ENCODE data around the gene SEC24D.

SEC24D gene

DNA sequence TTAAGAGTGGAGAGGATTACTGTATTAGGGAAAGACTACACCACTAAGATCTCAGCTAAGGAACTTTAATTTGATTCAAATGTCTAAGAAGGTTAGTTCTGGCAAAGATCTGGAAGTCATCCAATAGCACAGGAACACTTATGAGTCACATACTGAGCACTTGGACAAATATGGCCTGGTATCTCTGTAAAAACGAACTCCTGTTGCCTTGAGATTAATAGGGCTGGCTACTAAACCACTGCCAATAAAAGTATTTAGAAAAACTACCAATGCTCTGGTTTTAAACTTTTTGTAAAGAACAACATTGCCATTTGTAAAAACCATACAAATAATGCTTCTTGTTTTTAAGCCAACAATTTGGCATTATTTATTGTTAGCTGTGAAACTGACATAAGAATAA, 70.5 kb downstream of the SEC24D start:
- POLR2A ChIA-PET: no interaction called here
- peak in 2 of 3 donors; percentile 16 to 31 for DNase-seq
- Histone ChIP-seq H3K36me3 (ENCODE audit: control insufficient read depth in 4 of 4, insufficient read depth in 4 of 4, low read length in 3 of 4) (peaks cover 10 to 24% (median 17%) of the 10 kb centered on the region in 4 experiments), H3K9me3 (ENCODE audit: control extremely low read depth in 1 of 5, control insufficient read depth in 4 of 5, insufficient read depth in 2 of 5, low read depth in 1 of 5, low read length in 4 of 5) (no peaks in the 10 kb centered on the region), H3K4me3 (ENCODE audit: control insufficient read depth in 1 of 7, extremely low read depth in 1 of 7, insufficient read depth in 4 of 7, low read depth in 2 of 7, low read length in 6 of 7) (no peak overlapping the region), H3K4me1 (ENCODE audit: control extremely low read depth in 1 of 4, control insufficient read depth in 4 of 4, insufficient read depth in 4 of 4, low read length in 3 of 4) (no peaks in the 10 kb centered on the region), H3K27ac (ENCODE audit: insufficient read depth in 1 of 2, low read depth in 1 of 2, low read length in 2 of 2, poor library complexity in 1 of 2, severe bottlenecking in 2 of 2) (no peak overlapping the region), H3K27me3 (replicated peaks in 2 of 5; ENCODE audit: control insufficient read depth in 4 of 5, insufficient read depth in 5 of 5, low read length in 4 of 5) (no peaks in the 10 kb centered on the region)
- WGBS (ENCODE audit: insufficient coverage): no CpG with 5 or more reads among the region's 1 CpG
- CTCF ChIA-PET: interaction anchor here (0.9 kb wide), 1 partner anchor 99 kb away, joined by 4 read pairs; no protein-coding TSS in a partner anchor

DNA sequence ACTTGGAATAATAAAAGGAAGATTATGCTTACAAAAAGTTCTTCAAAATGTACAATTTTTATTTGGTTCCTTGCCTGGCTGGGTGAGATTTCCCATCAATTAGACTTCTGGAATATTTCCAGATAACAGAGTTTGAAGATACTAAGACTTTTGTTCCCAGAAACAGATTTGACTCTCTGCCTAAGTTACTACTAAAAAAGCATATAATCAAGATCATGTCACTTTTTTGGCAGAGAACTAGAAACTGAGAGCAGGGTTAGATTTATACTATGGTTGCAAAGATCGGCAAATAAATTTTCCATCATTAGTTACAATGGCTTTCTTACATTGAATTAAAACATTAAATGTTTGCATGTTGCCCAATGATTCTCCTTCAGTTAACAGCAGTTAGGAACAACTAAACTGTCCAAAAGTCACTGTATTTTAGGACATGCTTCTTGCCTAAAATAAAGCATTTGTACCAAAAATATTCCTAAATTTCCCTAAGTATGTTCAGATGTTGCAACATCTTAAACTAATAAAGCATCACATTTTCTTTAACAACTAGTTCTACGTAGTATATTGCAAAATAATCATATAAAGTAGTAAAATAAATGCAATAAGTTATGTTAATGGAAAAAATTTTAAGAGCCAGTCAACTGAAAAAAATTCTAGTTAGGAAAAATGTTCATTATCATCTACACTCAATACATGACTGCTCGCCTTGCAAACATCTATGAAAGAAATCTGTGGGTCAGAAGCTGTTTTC, 73.0 kb downstream of the SEC24D start:
- Histone ChIP-seq H3K4me3 (ENCODE audit: control insufficient read depth in 1 of 7, extremely low read depth in 1 of 7, insufficient read depth in 4 of 7, low read depth in 2 of 7, low read length in 6 of 7) (no peak overlapping the region), H3K27me3 (replicated peaks in 2 of 5; ENCODE audit: control insufficient read depth in 4 of 5, insufficient read depth in 5 of 5, low read length in 4 of 5) (no peaks in the 10 kb centered on the region), H3K4me1 (ENCODE audit: control extremely low read depth in 1 of 4, control insufficient read depth in 4 of 4, insufficient read depth in 4 of 4, low read length in 3 of 4) (no peaks in the 10 kb centered on the region), H3K36me3 (ENCODE audit: control insufficient read depth in 4 of 4, insufficient read depth in 4 of 4, low read length in 3 of 4) (peaks cover 8 to 24% (median 17%) of the 10 kb centered on the region in 4 experiments), H3K9me3 (ENCODE audit: control extremely low read depth in 1 of 5, control insufficient read depth in 4 of 5, insufficient read depth in 2 of 5, low read depth in 1 of 5, low read length in 4 of 5) (no peaks in the 10 kb centered on the region), H3K27ac (ENCODE audit: insufficient read depth in 1 of 2, low read depth in 1 of 2, low read length in 2 of 2, poor library complexity in 1 of 2, severe bottlenecking in 2 of 2) (no peak overlapping the region)
- WGBS (ENCODE audit: insufficient coverage): 100% methylated on average over 1 of the region's 3 CpGs
- POLR2A ChIA-PET: no interaction called here
- CTCF ChIA-PET: interaction anchor here (1.4 to 1.6 kb wide), 3 partner anchors 8 to 130 kb away, joined by 3 to 5 read pairs (median 3); partner anchors contain the start of gene SYNPO2
- DNase-seq: no peak

DNA sequence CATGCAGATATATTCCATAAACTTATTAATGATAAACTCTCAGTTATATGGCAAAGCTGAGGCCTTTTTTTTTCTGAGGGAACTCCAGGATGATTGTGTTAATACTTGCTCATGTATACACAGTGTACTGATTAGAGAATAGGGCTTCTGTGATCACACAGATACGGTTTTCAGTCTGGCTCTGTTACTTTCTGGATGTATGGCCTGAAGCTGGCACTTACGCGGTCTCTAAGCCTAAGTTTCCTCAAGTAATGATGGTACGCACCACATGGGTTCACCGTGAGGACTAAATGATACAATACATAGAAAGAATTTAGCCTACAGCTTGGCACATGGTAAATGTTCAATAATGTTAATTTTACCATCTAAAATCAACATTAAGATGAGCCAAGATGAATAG, 73.8 kb downstream of the SEC24D start:
- Histone ChIP-seq H3K4me1 (ENCODE audit: control extremely low read depth in 1 of 4, control insufficient read depth in 4 of 4, insufficient read depth in 4 of 4, low read length in 3 of 4) (no peaks in the 10 kb centered on the region), H3K4me3 (ENCODE audit: control insufficient read depth in 1 of 7, extremely low read depth in 1 of 7, insufficient read depth in 4 of 7, low read depth in 2 of 7, low read length in 6 of 7) (no peak overlapping the region), H3K27me3 (replicated peaks in 2 of 5; ENCODE audit: control insufficient read depth in 4 of 5, insufficient read depth in 5 of 5, low read length in 4 of 5) (no peaks in the 10 kb centered on the region), H3K9me3 (ENCODE audit: control extremely low read depth in 1 of 5, control insufficient read depth in 4 of 5, insufficient read depth in 2 of 5, low read depth in 1 of 5, low read length in 4 of 5) (no peaks in the 10 kb centered on the region), H3K36me3 (ENCODE audit: control insufficient read depth in 4 of 4, insufficient read depth in 4 of 4, low read length in 3 of 4) (peaks cover 9 to 22% (median 15%) of the 10 kb centered on the region in 4 experiments), H3K27ac (ENCODE audit: insufficient read depth in 1 of 2, low read depth in 1 of 2, low read length in 2 of 2, poor library complexity in 1 of 2, severe bottlenecking in 2 of 2) (no peak overlapping the region)
- CTCF ChIA-PET: interaction anchor here (1.4 to 1.6 kb wide), 2 partner anchors 9 to 131 kb away, joined by 3 to 5 read pairs; no protein-coding TSS in a partner anchor
- 100% methylated on average over 5 of the region's 5 CpGs for WGBS (ENCODE audit: insufficient coverage)
- POLR2A ChIA-PET: no interaction called here
- no peak for DNase-seq

DNA sequence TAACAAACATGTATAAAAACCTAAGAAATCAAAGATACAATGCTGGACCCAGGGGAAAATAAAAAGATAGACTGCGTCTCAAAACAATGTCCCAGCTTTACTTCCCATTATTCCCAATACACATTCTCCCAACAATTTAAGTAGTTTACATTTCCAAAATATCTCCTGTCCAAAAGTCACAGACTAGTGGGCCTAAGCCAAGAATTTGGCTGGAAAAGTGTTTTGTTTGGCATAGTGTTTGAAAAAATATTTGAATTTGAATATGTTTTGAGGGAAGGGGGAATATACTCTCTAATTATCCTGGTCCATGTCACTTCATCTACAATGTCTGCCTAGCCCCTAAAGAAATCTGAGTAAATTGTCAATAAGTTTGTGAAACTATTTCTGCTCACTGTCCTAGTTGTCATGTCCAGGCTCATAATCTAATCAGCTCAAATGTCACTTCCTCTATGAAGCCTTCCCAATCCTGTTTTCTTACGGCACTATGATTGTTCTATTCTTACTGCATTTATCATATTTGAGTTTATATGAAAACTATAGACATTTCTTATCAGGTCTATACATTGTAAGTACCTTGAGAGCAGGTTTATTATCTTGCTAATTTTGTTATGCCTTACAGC, 74.4 kb downstream of the SEC24D start:
- peaks cover 9 to 20% (median 14%) of the 10 kb centered on the region in 4 experiments for H3K36me3 ChIP-seq (ENCODE audit: control insufficient read depth in 4 of 4, insufficient read depth in 4 of 4, low read length in 3 of 4)
- no peaks in the 10 kb centered on the region for H3K27me3 ChIP-seq (replicated peaks in 2 of 5; ENCODE audit: control insufficient read depth in 4 of 5, insufficient read depth in 5 of 5, low read length in 4 of 5)
- no peak overlapping the region for H3K27ac ChIP-seq (ENCODE audit: insufficient read depth in 1 of 2, low read depth in 1 of 2, low read length in 2 of 2, poor library complexity in 1 of 2, severe bottlenecking in 2 of 2)
- H3K9me3 ChIP-seq (ENCODE audit: control extremely low read depth in 1 of 5, control insufficient read depth in 4 of 5, insufficient read depth in 2 of 5, low read depth in 1 of 5, low read length in 4 of 5): no peaks in the 10 kb centered on the region
- ChIA-PET CTCF (interaction anchor here (1.6 kb wide), 1 partner anchor 132 kb away, joined by 3 read pairs; no protein-coding TSS in a partner anchor), POLR2A (no interaction called here)
- no peak for DNase-seq
- no peak overlapping the region for H3K4me3 ChIP-seq (ENCODE audit: control insufficient read depth in 1 of 7, extremely low read depth in 1 of 7, insufficient read depth in 4 of 7, low read depth in 2 of 7, low read length in 6 of 7)
- no peaks in the 10 kb centered on the region for H3K4me1 ChIP-seq (ENCODE audit: control extremely low read depth in 1 of 4, control insufficient read depth in 4 of 4, insufficient read depth in 4 of 4, low read length in 3 of 4)
- WGBS (ENCODE audit: insufficient coverage): no CpG with 5 or more reads among the region's 2 CpGs

DNA sequence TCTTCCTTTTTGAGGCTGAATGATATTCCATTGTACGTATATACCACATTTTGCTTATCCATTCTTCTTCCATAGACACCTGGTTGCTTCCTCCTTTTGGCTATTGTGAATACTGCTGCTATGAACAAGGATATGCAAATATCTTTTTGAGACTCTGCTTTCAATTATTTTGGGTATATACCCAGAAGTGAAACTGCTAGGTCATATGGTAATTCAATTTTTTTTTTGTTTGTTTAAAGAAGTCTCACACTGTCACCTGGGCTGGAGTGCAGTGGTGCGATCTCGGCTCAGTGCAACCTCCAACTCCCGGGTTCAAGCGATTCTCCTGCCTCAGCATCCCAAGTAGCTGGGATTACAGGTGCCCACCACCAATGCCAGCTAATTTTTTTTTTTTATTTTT, 75.4 kb downstream of the SEC24D start:
- Histone ChIP-seq H3K27ac (ENCODE audit: insufficient read depth in 1 of 2, low read depth in 1 of 2, low read length in 2 of 2, poor library complexity in 1 of 2, severe bottlenecking in 2 of 2) (no peak overlapping the region), H3K27me3 (replicated peaks in 2 of 5; ENCODE audit: control insufficient read depth in 4 of 5, insufficient read depth in 5 of 5, low read length in 4 of 5) (no peaks in the 10 kb centered on the region), H3K9me3 (ENCODE audit: control extremely low read depth in 1 of 5, control insufficient read depth in 4 of 5, insufficient read depth in 2 of 5, low read depth in 1 of 5, low read length in 4 of 5) (no peaks in the 10 kb centered on the region), H3K4me1 (ENCODE audit: control extremely low read depth in 1 of 4, control insufficient read depth in 4 of 4, insufficient read depth in 4 of 4, low read length in 3 of 4) (no peaks in the 10 kb centered on the region), H3K36me3 (ENCODE audit: control insufficient read depth in 4 of 4, insufficient read depth in 4 of 4, low read length in 3 of 4) (peaks cover 3 to 15% (median 6%) of the 10 kb centered on the region in 4 experiments), H3K4me3 (ENCODE audit: control insufficient read depth in 1 of 7, extremely low read depth in 1 of 7, insufficient read depth in 4 of 7, low read depth in 2 of 7, low read length in 6 of 7) (no peak overlapping the region)
- no CpG with 5 or more reads among the region's 5 CpGs for WGBS (ENCODE audit: insufficient coverage)
- no peak for DNase-seq
- ChIA-PET CTCF (no interaction called here), POLR2A (no interaction called here)

DNA sequence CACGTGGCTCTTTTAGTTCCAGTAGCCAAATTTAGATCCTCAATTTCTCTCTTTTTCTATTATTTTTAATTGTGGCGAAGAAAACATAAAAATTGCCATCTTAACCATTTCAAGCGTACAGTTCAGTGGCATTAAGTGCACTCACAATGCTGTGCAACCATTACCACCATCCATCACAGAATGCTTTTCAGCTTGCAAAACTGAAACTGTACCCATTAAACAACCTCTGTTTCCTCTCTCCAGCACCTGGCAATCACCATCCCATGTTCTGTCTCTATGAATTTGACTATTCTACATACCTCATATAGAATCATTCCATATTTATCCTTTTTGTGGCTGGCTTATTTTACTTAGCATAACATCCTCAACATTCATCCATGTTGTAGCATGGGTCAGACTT, 75.8 kb downstream of the SEC24D start:
- peaks cover 3 to 15% (median 6%) of the 10 kb centered on the region in 4 experiments for H3K36me3 ChIP-seq (ENCODE audit: control insufficient read depth in 4 of 4, insufficient read depth in 4 of 4, low read length in 3 of 4)
- no peak overlapping the region for H3K27ac ChIP-seq (ENCODE audit: insufficient read depth in 1 of 2, low read depth in 1 of 2, low read length in 2 of 2, poor library complexity in 1 of 2, severe bottlenecking in 2 of 2)
- ChIA-PET CTCF (no interaction called here), POLR2A (no interaction called here)
- no peak for DNase-seq
- H3K27me3 ChIP-seq (replicated peaks in 2 of 5; ENCODE audit: control insufficient read depth in 4 of 5, insufficient read depth in 5 of 5, low read length in 4 of 5): no peaks in the 10 kb centered on the region
- no peaks in the 10 kb centered on the region for H3K4me1 ChIP-seq (ENCODE audit: control extremely low read depth in 1 of 4, control insufficient read depth in 4 of 4, insufficient read depth in 4 of 4, low read length in 3 of 4)
- H3K4me3 ChIP-seq (ENCODE audit: control insufficient read depth in 1 of 7, extremely low read depth in 1 of 7, insufficient read depth in 4 of 7, low read depth in 2 of 7, low read length in 6 of 7): no peak overlapping the region
- H3K9me3 ChIP-seq (ENCODE audit: control extremely low read depth in 1 of 5, control insufficient read depth in 4 of 5, insufficient read depth in 2 of 5, low read depth in 1 of 5, low read length in 4 of 5): no peaks in the 10 kb centered on the region
- WGBS (ENCODE audit: insufficient coverage): 100% methylated on average over 3 of the region's 3 CpGs

DNA sequence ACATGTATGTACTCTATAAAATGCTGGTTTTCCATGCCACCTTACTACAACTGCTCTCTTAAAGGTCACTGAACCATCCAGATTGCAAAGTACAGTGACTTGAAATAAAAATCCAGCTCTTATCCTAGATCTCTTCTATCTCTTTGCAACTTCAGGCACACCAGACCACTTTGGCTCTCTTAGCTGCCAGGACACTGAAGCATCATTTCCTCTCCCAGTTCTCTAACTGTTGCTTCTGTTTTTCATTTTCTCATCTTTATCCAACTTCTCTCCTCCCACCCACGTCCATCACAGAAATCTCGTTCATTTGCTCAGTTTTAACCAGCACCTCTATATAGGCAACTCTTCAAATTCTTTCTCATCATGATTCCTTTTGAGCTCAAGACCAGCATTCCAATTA, 76.4 kb downstream of the SEC24D start:
- ChIA-PET CTCF (interaction anchor here (1.7 kb wide), 1 partner anchor 105 kb away, joined by 6 read pairs; no protein-coding TSS in a partner anchor), POLR2A (no interaction called here)
- WGBS (ENCODE audit: insufficient coverage): 93% methylated on average over 2 of the region's 2 CpGs
- H3K36me3 ChIP-seq (ENCODE audit: control insufficient read depth in 4 of 4, insufficient read depth in 4 of 4, low read length in 3 of 4): peaks cover 3 to 11% (median 6%) of the 10 kb centered on the region in 4 experiments
- H3K4me1 ChIP-seq (ENCODE audit: control extremely low read depth in 1 of 4, control insufficient read depth in 4 of 4, insufficient read depth in 4 of 4, low read length in 3 of 4): no peaks in the 10 kb centered on the region
- no peak for DNase-seq
- H3K27ac ChIP-seq (ENCODE audit: insufficient read depth in 1 of 2, low read depth in 1 of 2, low read length in 2 of 2, poor library complexity in 1 of 2, severe bottlenecking in 2 of 2): no peak overlapping the region
- no peaks in the 10 kb centered on the region for H3K27me3 ChIP-seq (replicated peaks in 2 of 5; ENCODE audit: control insufficient read depth in 4 of 5, insufficient read depth in 5 of 5, low read length in 4 of 5)
- no peaks in the 10 kb centered on the region for H3K9me3 ChIP-seq (ENCODE audit: control extremely low read depth in 1 of 5, control insufficient read depth in 4 of 5, insufficient read depth in 2 of 5, low read depth in 1 of 5, low read length in 4 of 5)
- H3K4me3 ChIP-seq (ENCODE audit: control insufficient read depth in 1 of 7, extremely low read depth in 1 of 7, insufficient read depth in 4 of 7, low read depth in 2 of 7, low read length in 6 of 7): no peak overlapping the region
